NCI-H446 (cell line): ENCODE data around the gene MIX23.

Experiments
- DNase-seq, 2 experiments: peaks; one replicate each; lab custom pipeline; 2025; lab: John Stamatoyannopoulos, UW

The MIX23 gene

GRCh38 chr3:122382888-122383666 lies at the start of gene MIX23:
MIX23 (minus strand) TSS chr3:122383231; CDS start chr3:122383224, 7 bp downstream.
- peak; percentile 92 to 94 for DNase-seq

GRCh38 chr3:122430371-122430770 lies 47.3 kb upstream of the MIX23 start:
- DNase-seq: no peak

- no peak for DNase-seq
These were observed 44.9 kb upstream of the MIX23 start for GRCh38 chr3:122427857-122428471.

GRCh38 chr3:122421836-122422235 lies 38.8 kb upstream of the MIX23 start:
- no peak for DNase-seq

DNA sequence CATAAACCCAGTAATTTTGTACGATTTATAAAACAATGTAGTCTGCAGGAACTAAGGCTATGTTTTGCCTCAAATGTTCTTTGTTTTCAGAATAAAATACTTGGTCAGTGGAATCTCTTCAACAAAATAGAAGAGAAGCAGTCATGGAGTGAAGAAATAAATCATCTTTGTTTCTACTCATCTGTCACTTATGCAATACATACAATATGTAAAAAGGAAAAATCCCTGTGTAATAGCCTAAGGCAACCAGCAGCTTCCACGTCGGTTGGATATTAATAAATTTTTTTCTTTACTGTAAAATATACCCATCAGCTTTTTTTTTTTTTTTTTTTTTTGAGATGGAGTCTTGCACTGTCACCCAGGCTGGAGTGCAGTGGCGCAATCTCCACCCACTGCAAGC lies 38.1 kb upstream of the MIX23 start:
- DNase-seq: no peak

DNA sequence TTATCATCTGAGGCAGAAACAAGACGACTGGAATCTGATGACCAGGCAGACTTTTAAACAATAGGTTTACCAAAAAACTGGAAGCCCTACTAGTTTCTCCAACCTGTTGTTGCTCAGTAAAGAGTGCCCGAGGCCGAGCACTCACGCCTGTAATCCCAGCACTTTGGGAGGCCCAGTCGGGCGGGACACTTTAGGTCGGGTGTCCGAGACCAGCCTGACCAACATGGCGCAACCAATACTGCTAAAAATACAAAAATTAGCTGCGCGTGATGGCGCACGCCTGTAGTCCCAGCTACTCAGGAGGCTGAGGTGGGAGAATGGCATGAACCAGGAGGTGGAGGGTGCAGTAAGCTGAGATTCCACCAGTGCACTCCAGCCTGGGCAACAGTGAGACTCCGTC lies 33.9 kb upstream of the MIX23 start:
- DNase-seq: no peak

DNA sequence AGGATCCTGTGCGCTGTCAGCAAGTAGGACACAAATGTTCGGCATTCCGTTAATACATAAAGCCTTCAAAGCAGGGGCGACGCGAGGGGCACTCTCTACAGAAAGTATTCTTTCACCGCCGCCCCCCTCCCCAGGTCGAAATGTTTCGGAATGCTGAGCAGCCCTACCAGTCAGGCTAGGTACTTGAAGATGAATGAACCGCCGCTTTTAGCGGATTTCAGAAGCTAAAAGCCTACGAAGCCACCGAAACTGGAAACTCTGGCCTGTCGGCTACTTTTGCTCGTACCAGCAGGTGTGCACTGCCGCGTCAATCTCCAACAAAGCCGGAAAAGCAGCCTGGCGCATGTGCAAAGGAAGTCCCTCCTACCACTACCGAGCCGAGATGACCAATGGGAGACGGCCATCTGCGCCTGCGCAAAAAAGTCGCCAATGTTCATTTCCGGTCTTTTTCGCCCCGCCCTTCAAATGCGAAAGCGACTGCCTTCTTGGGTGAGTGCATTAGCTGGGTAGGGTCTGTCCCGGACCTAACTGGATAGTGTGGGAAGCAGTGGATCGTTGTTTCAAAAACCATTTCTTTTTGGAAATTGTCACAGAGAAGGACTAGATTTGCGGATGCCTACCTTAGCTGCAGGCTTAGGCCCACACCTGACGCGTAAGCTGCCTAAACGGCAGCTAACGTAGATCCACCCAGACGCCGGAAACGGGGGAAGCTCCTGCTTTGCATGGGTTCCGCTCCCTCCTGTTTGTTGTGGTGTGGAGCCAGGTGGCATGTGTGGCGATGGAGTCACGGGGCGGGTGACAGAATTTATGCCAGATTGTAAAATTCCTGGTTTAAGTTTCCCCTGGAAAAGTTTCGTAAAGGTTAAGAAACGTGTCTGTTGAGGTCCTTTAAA lies 33.0 kb upstream of the MIX23 start, which contains the start of gene WDR5B:
WDR5B (minus strand) TSS at position 301 of the 893 bp plus-strand sequence. CDS start 534 bp downstream, outside the sequence.
- DNase-seq: no peak

DNA sequence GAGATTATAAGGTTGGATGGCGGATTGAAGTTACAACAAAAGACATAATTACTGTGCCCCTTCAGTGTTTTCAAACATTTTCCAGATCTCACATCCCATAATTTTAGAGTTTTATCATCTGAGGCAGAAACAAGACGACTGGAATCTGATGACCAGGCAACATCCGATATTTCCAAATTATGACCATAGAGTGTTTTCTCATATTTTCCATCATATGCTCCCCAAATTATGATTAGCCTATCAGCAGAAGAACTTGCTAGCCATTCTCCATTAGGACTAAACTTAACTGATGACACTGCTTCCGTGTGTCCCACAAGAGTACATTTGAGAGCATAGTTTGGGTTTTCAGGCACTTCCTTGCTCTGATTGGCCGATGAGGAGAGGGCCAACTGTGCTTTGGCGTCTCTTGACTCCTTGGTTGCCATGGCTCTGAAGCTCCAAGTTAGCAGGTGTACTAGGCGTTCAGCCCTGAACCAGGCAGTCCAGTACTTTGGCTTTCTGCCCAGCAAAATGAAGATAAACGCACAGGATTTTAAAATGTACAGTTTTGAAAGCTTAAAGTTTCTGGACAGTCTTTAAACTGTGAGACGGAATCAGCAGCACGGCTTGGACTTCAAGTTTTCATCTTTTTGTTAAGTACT lies 32.2 kb upstream of the MIX23 start:
- DNase-seq: no peak

DNA sequence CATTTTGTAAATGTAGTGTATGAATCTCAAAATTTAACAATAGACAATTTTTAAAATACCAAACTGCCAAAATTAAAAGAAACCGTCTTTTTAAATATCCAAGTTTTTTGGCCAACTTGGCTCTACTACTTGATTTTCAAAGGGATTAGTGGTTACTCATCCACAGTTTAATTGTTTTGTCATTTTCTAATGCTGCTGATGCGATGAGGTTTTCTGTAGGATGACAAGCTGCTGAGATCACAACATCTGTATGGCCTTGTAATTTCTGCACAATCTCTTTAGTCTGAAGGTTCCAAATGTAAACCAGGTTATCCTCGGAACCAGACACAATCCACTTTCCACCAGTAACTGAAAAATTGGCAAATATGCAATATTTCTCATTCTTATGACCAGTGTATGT lies 31.4 kb upstream of the MIX23 start:
- DNase-seq: no peak

DNA sequence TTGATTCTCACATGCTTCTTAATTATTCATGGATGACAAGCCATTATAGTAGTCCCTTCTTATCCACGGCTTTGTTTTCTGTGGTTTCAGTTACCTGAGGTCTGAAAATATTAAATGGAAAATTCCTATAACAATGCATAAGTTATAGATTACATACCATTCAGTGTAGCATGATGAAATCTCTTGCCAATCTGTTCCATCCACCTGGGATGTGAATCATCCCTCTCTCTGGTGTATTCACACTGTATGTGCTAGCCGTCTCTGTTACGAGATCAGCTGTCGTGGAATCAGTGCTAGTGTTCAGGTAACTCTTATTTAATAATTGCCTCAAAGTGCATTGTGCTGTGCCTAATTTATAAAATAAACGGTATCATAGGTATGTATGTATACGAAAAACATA lies 27.6 kb upstream of the MIX23 start:
- DNase-seq: no peak

- DNase-seq: no peak
These were observed 27.1 kb upstream of the MIX23 start for GRCh38 chr3:122410111-122410510.

GRCh38 chr3:122409446-122409845 lies 26.4 kb upstream of the MIX23 start:
- no peak for DNase-seq

- DNase-seq: no peak
These were observed 24.9 kb upstream of the MIX23 start for GRCh38 chr3:122407946-122408345.

DNA sequence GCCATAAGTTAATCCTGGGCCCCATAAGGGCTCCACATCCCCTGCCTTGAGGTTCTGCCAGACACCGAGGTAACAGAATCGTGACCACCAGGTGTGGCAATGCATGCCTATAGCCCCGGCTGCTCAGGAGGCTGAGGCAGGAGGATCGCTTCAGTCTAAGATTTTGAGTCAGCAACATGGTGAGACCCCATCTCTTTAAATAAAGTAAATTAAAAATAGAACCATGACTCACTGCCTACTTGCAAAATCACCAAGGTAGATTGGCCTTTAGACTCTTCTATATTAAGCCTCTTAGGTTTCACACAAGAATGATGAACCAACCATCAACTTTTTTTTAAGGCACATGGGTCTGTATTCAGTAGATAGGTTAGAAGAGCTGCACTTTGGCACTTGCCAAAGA lies 23.2 kb upstream of the MIX23 start:
- DNase-seq: no peak

- no peak for DNase-seq
These were observed 22.0 kb upstream of the MIX23 start for GRCh38 chr3:122405015-122405414.

DNA sequence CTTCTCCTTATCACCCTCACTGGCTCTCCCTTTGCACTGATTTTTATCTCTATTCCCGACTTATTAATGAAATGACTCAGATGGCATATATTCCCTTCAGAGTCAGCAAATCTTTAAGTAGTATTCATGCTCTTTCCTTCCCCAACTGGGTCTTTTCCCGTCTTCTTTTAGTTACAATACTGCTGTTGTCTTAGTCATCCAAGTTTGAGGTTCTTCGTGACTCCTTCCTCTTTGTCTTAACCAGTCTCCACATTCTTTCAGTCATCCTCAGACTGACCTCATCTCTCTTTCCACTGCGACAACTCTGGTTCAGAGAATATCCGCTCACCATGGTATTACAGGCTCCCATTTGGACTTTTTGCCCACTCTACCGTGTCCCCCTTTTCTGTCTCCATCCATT lies 20.5 kb upstream of the MIX23 start:
- DNase-seq: no peak

GRCh38 chr3:122398920-122399319 lies 15.9 kb upstream of the MIX23 start:
- DNase-seq: no peak

DNA sequence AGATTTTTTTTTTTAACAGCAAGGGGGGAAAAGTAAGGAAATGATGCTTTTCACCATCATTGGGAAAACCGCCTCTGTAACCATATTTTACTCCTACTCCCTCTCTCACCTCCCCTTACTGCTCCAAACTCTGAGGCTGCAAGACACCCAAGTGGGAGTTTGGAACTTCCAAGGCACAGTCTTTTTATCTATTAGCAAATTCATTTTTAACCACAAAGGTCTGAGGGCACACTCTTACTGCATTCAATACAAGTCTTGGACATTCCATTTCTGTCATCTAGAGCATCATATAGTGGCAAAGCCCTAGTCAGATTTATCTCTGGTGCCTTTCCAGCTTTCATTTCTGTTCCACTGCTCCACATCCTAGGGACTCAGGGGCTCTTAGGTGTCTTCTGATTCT lies 14.2 kb upstream of the MIX23 start:
- DNase-seq: no peak

DNA sequence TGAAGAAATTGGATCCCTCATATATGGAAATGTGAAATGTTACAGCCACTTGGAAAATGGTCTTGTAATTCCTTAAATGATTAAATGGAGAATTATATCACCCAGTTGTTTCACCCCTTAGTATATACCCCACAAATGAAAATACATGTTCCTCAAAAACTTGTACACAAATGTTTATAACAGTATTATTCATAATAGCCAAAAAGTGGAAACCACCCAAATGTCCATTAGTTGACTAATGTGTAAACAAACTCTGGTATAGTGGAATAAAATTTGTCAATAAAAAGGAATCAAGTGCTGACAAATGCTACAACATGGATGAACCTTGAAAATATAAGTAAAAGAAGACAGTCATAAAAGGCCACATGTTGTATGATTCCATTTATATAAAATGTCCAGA lies 13.5 kb upstream of the MIX23 start:
- no peak for DNase-seq

DNA sequence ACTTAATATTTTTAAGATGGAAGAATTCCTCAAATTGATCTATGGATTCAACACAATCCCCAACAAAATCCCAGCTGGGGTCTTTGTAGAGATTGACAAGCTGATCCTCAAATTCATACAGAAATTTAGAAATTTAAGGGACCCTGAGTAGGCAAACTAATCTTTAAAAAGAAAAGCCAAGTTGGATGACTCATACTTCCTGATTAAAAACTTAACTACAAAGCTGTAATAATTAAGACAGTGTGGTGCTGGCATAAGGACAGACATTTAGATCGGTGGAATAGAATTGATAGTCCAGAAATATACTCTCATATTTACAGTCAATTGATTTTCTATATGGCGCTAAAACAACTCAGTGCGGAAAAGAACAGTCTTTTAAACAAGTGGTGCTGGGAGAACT lies 12.6 kb upstream of the MIX23 start:
- DNase-seq: no peak

- no peak for DNase-seq
These were observed 11.1 kb upstream of the MIX23 start for GRCh38 chr3:122394173-122394572.
